CD8-positive, alpha-beta memory T cell (primary cell): ENCODE measurements around the gene CDHR3. TPM values are rescaled to one million over a fixed set of nuclear protein-coding genes. Genes with fewer than 3 reads are reported as not detected.
"Not testable (repeated sequence)": the region's sequence is repeated elsewhere in the genome, so short reads cannot be mapped to it uniquely, and the experiment has no call there.

Source experiments
- CTCF ChIA-PET: fragments of 350-600 bp; sonication (Branson Sonifier 250); formaldehyde crosslinking; loops from one replicate; lab custom pipeline; 2021; ENCODE audit warnings: antibody characterized with exemption; lab: Charles Lee
- POLR2A ChIA-PET: fragments of 350-600 bp; sonication (Branson Sonifier 250); formaldehyde crosslinking; loops from one replicate; lab custom pipeline; 2021; ENCODE audit warnings: antibody characterized with exemption; lab: Charles Lee
- DNase-seq, 5 donors: peaks; one replicate each; pipeline versions ENCODE4 v3.0.0 to v3.0.0-alpha.2; 2020 to 2022; ENCODE audit warnings: mixed read lengths in 1 of 5
- H3K27ac ChIP-seq: one replicate; pipeline ENCODE4 v1.7.0; 2013; ENCODE audit warnings: low read depth, mild to moderate bottlenecking, low read length, moderate library complexity
- H3K27me3 ChIP-seq: 2 replicates; pipeline ENCODE4 v1.7.0; 2013; ENCODE audit warnings: low read length, mild to moderate bottlenecking; ENCODE audit not compliant: insufficient read depth, poor library complexity, severe bottlenecking
- H3K36me3 ChIP-seq: 2 replicates; pipeline ENCODE4 v1.7.0; 2013; ENCODE audit warnings: mild to moderate bottlenecking, low read length, moderate library complexity; ENCODE audit not compliant: insufficient read depth
- H3K4me1 ChIP-seq: 2 replicates; pipeline ENCODE4 v1.7.0; 2013; ENCODE audit warnings: mild to moderate bottlenecking, low read length, moderate library complexity; ENCODE audit not compliant: insufficient read depth
- H3K4me3 ChIP-seq: 2 replicates; pipeline ENCODE4 v1.7.0; 2013; ENCODE audit warnings: mild to moderate bottlenecking, low read length
- H3K9me3 ChIP-seq: 2 replicates; pipeline ENCODE4 v1.7.0; 2013; ENCODE audit warnings: mild to moderate bottlenecking, low read length
- H3K27ac Mint-ChIP-seq, 8 donors: one replicate each; pipeline ENCODE4 v1.8.0; 2020 to 2021; ENCODE audit warnings: mixed read lengths in 8 of 8, mild to moderate bottlenecking in 6 of 8, inconsistent platforms in 3 of 8, moderate library complexity in 3 of 8
- H3K27me3 Mint-ChIP-seq, 2 donors: one replicate each; pipeline ENCODE4 v1.8.0; 2020 to 2021; ENCODE audit warnings: mixed read lengths in 2 of 2, mild to moderate bottlenecking in 1 of 2, moderate library complexity in 1 of 2
- H3K36me3 Mint-ChIP-seq, 3 donors: one replicate each; pipeline ENCODE4 v1.8.0; 2020 to 2021; ENCODE audit warnings: mixed read lengths in 3 of 3, inconsistent platforms in 1 of 3, mild to moderate bottlenecking in 1 of 3
- H3K4me1 Mint-ChIP-seq, 3 donors: one replicate each; pipeline ENCODE4 v1.8.0; 2020 to 2021; ENCODE audit warnings: mixed read lengths in 3 of 3, inconsistent platforms in 1 of 3, mild to moderate bottlenecking in 1 of 3
- H3K4me3 Mint-ChIP-seq, 7 donors: one replicate each; pipeline ENCODE4 v1.8.0; 2020 to 2021; ENCODE audit warnings: mixed read lengths in 7 of 7, mild to moderate bottlenecking in 6 of 7, moderate library complexity in 4 of 7, inconsistent platforms in 2 of 7
- H3K9me3 Mint-ChIP-seq, 5 donors: one replicate each; pipeline ENCODE4 v1.8.0; 2020 to 2022; ENCODE audit warnings: mixed read lengths in 5 of 5, mild to moderate bottlenecking in 3 of 5, moderate library complexity in 2 of 5, inconsistent platforms in 1 of 5
- polyA plus RNA-seq: library from polyadenylated mRNA; unstranded; fragments of 300-500 nt; fragmentation: Illumina TruSeq; gene quantifications from one replicate; pipeline ENCODE4 v1.2.3, GENCODE V29; 2021
- total RNA-seq, 2 experiments: library from RNA; stranded (reverse); gene quantifications; one replicate each; pipeline ENCODE4 v1.2.3, GENCODE V29; 2021

Gene CDHR3
- total and polyA plus RNA-seq, 3 experiments from 2014 or later: 0.55 to 1.7 (median 1.4) TPM

DNA sequence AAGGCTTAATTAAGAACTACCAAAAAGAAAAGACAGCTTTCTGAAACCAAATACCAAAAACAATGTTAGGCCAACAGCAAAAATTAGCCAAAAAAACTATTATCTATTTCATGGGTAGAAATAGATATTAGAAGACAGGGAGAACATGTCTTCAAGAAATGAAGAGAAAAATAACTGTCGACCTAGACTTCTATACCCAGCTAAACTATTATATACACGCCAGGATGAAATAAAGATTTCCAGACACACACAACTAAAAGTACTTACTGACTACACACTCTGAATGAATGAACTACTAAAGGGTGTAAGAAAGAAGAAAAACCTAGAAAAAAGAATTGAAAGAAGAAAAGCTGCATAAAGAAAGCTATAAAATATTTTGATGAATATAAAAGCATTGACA is 11.5 kb upstream of the CDHR3 start:
- no peaks in the 10 kb centered on the region for H3K36me3 ChIP-seq
- no peak overlapping the region for H3K27ac ChIP-seq
- DNase-seq: no peak
- ChIA-PET CTCF (no interaction called here), POLR2A (no interaction called here)
- no peaks in the 10 kb centered on the region for H3K4me1 Mint-ChIP-seq
- H3K9me3 ChIP-seq: no peaks in the 10 kb centered on the region
- H3K27me3 Mint-ChIP-seq: peaks cover 5 to 12% of the 10 kb centered on the region in 2 donors
- H3K4me1 ChIP-seq: no peaks in the 10 kb centered on the region
- no peak overlapping the region for H3K4me3 Mint-ChIP-seq
- peaks cover 6 to 18% (median 16%) of the 10 kb centered on the region in 5 donors for H3K9me3 Mint-ChIP-seq
- no peak overlapping the region for H3K27ac Mint-ChIP-seq
- no peaks in the 10 kb centered on the region for H3K27me3 ChIP-seq
- no peak overlapping the region for H3K4me3 ChIP-seq
- peaks cover 0 to 10% (median 0%) of the 10 kb centered on the region in 3 donors for H3K36me3 Mint-ChIP-seq

GRCh38 chr7:105952917-105953595 is 10.0 kb upstream of the CDHR3 start:
- DNase-seq: no peak
- POLR2A ChIA-PET: no interaction called here
- Mint-ChIP-seq H3K27ac (no peak overlapping the region), H3K9me3 (peaks cover 6 to 18% (median 16%) of the 10 kb centered on the region in 5 donors), H3K36me3 (peaks cover 0 to 10% (median 0%) of the 10 kb centered on the region in 3 donors), H3K4me1 (no peaks in the 10 kb centered on the region), H3K27me3 (peaks cover 5 to 12% of the 10 kb centered on the region in 2 donors), H3K4me3 (no peak overlapping the region)
- no peak overlapping the region for H3K27ac ChIP-seq
- no peaks in the 10 kb centered on the region for H3K36me3 ChIP-seq
- CTCF ChIA-PET: no interaction called here
- H3K4me1 ChIP-seq: no peaks in the 10 kb centered on the region
- no peaks in the 10 kb centered on the region for H3K27me3 ChIP-seq
- H3K4me3 ChIP-seq: no peak overlapping the region
- H3K9me3 ChIP-seq: no peaks in the 10 kb centered on the region

- Mint-ChIP-seq H3K27me3 (peaks cover 5 to 12% of the 10 kb centered on the region in 2 donors), H3K4me1 (no peaks in the 10 kb centered on the region), H3K9me3 (peaks cover 6 to 18% (median 13%) of the 10 kb centered on the region in 5 donors), H3K4me3 (no peak overlapping the region), H3K27ac (no peak overlapping the region), H3K36me3 (peaks cover 0 to 10% (median 0%) of the 10 kb centered on the region in 3 donors)
- ChIA-PET CTCF (interaction anchor here (1.5 kb wide), 1 partner anchor 9 kb away, joined by 3 read pairs; no protein-coding TSS in a partner anchor), POLR2A (no interaction called here)
- DNase-seq: no peak
- H3K4me1 ChIP-seq: no peaks in the 10 kb centered on the region
- H3K36me3 ChIP-seq: no peaks in the 10 kb centered on the region
- H3K9me3 ChIP-seq: no peaks in the 10 kb centered on the region
- H3K27me3 ChIP-seq: no peaks in the 10 kb centered on the region
- H3K27ac ChIP-seq: no peak overlapping the region
- no peak overlapping the region for H3K4me3 ChIP-seq
Measured at GRCh38 chr7:105954711-105955110, 8.4 kb upstream of the CDHR3 start.

DNA sequence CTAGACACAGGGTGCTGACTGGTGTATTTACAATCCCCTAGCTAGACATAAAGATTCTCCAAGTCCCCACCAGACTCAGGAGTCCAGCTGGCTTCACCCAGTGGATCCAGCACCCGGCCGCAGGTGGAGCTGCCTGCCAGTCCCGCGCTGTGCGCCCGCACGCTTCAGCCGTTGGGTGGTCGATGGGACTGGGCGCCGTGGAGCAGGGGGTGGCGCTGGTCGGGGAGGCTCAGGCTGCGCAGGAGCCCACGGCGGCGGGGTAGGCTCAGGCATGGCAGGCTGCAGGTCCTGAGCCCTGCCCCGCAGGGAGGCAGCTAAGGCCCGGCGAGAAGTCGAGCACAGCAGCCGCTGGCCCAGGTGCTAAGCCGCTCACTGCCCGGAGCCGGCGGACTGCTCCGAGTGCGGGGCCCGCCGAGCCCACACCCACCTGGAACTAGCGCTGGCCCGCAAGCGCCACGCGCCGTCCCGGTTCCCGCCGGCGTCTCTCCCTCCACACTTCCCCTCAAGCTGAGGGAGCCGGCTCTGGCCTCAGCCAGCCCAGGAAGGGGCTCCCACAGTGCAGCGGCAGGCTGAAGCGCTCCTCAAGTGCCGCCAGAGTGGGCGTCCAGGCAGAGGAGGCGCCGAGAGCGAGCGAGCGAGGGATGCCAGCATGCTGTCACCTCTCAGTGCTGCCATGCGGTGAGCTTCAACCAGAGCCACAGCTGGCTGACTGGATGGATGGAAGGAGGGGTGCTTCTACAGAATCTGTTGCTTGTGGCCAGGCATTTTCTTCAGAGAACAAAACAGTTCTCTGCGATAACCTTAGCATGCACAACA is 7.2 kb upstream of the CDHR3 start:
- H3K36me3 ChIP-seq, DNase-seq, H3K4me3 Mint-ChIP-seq, H3K4me1 ChIP-seq, H3K27ac ChIP-seq, H3K27ac Mint-ChIP-seq, H3K9me3 ChIP-seq, POLR2A ChIA-PET, H3K27me3 ChIP-seq, H3K4me1 Mint-ChIP-seq, H3K36me3 Mint-ChIP-seq, H3K4me3 ChIP-seq: not testable (repeated sequence)
- Mint-ChIP-seq H3K9me3 (peaks cover 6 to 16% (median 12%) of the 10 kb centered on the region in 5 donors), H3K27me3 (peaks cover 5 to 12% of the 10 kb centered on the region in 2 donors)
- CTCF ChIA-PET: interaction anchor here (1.5 kb wide), 1 partner anchor 8 kb away, joined by 3 read pairs; no protein-coding TSS in a partner anchor

GRCh38 chr7:105958012-105958411 is 5.1 kb upstream of the CDHR3 start:
- H3K27ac ChIP-seq: no peak overlapping the region
- H3K27me3 ChIP-seq: no peaks in the 10 kb centered on the region
- H3K36me3 Mint-ChIP-seq: no peaks in the 10 kb centered on the region
- H3K4me3 Mint-ChIP-seq: no peak overlapping the region
- DNase-seq: no peak
- H3K27ac Mint-ChIP-seq: no peak overlapping the region
- H3K4me3 ChIP-seq: no peak overlapping the region
- ChIA-PET POLR2A (no interaction called here), CTCF (no interaction called here)
- H3K27me3 Mint-ChIP-seq: peaks cover 5 to 12% of the 10 kb centered on the region in 2 donors
- no peaks in the 10 kb centered on the region for H3K4me1 Mint-ChIP-seq
- no peaks in the 10 kb centered on the region for H3K4me1 ChIP-seq
- peaks cover 0 to 3% (median 0%) of the 10 kb centered on the region in 5 donors for H3K9me3 Mint-ChIP-seq
- no peaks in the 10 kb centered on the region for H3K36me3 ChIP-seq
- no peaks in the 10 kb centered on the region for H3K9me3 ChIP-seq

DNA sequence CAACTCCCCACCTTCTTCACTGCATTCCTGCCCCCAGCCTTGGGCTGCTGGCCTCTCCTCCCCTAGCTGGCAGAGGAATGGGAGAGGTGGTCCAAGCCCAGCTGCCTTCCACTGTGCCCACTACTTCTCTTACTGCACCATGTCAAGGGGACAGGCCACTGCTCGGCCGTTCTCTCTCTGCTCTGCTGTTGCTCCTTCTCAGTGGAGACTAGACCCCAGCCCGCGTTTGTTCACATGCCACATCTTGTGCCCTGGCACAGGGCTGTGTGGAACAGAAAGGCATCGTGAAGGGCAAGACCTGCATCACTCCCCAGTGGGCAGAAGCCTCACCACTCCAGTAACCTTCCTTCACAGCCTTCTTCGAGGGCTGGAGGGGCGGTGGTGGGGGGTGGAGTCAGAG is 711 bp upstream of the CDHR3 start:
- H3K27me3 Mint-ChIP-seq: peaks cover 0 to 2% of the 10 kb centered on the region in 2 donors

DNA sequence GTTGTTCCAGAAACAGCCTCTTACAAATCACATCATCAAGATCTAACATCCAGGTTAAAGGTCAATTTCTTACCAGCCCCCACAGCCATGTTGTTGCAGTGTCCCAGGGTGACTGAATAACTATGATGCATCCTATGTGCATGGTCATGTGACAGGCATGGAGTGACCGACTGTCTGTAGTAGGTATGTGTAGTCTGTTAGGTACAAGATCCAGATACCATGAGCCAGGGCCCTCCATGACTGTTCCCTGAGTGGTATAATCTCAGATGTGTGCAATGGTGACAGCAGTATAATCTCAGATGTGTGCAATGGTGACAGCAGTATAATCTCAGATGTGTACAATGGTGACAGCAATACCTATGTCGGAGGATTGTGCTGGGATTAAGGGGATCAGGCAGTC is 8.8 kb downstream of the CDHR3 start:
- Mint-ChIP-seq H3K9me3 (peaks cover 0 to 3% (median 0%) of the 10 kb centered on the region in 5 donors), H3K36me3 (no peaks in the 10 kb centered on the region), H3K4me3 (no peak overlapping the region), H3K27ac (no peak overlapping the region), H3K27me3 (peaks cover 0 to 10% of the 10 kb centered on the region in 2 donors), H3K4me1 (no peaks in the 10 kb centered on the region)
- no peak for DNase-seq
- CTCF ChIA-PET: interaction anchor here (0.8 kb wide), 1 partner anchor 211 kb away, joined by 3 read pairs; no protein-coding TSS in a partner anchor
- H3K27me3 ChIP-seq: no peaks in the 10 kb centered on the region
- H3K27ac ChIP-seq: no peak overlapping the region
- H3K4me3 ChIP-seq: no peak overlapping the region
- POLR2A ChIA-PET: no interaction called here
- H3K9me3 ChIP-seq: no peaks in the 10 kb centered on the region
- H3K36me3 ChIP-seq: no peaks in the 10 kb centered on the region
- H3K4me1 ChIP-seq: no peaks in the 10 kb centered on the region

More for the DNA sequence above, 711 bp upstream of the CDHR3 start:
- ChIA-PET POLR2A (no interaction called here), CTCF (no interaction called here)
- no peak overlapping the region for H3K4me3 ChIP-seq
- H3K27me3 ChIP-seq: no peaks in the 10 kb centered on the region
- no peak overlapping the region for H3K4me3 Mint-ChIP-seq
- H3K4me1 ChIP-seq: no peaks in the 10 kb centered on the region
- no peak overlapping the region for H3K27ac ChIP-seq
- no peaks in the 10 kb centered on the region for H3K36me3 ChIP-seq
- H3K9me3 ChIP-seq: no peaks in the 10 kb centered on the region
- H3K36me3 Mint-ChIP-seq: no peaks in the 10 kb centered on the region
- no peaks in the 10 kb centered on the region for H3K4me1 Mint-ChIP-seq
- DNase-seq: no peak
- no peak overlapping the region for H3K27ac Mint-ChIP-seq
- no peaks in the 10 kb centered on the region for H3K9me3 Mint-ChIP-seq

GRCh38 chr7:105972276-105972675 is 9.2 kb downstream of the CDHR3 start:
- Mint-ChIP-seq H3K4me1 (no peaks in the 10 kb centered on the region), H3K36me3 (no peaks in the 10 kb centered on the region), H3K4me3 (no peak overlapping the region), H3K27me3 (peaks cover 0 to 10% of the 10 kb centered on the region in 2 donors), H3K27ac (no peak overlapping the region), H3K9me3 (peaks cover 0 to 3% (median 0%) of the 10 kb centered on the region in 5 donors)
- H3K27ac ChIP-seq: no peak overlapping the region
- H3K9me3 ChIP-seq: no peaks in the 10 kb centered on the region
- no peak overlapping the region for H3K4me3 ChIP-seq
- no peaks in the 10 kb centered on the region for H3K36me3 ChIP-seq
- no peak for DNase-seq
- ChIA-PET CTCF (interaction anchor here (0.8 kb wide), 1 partner anchor 211 kb away, joined by 3 read pairs; no protein-coding TSS in a partner anchor), POLR2A (no interaction called here)
- H3K4me1 ChIP-seq: no peaks in the 10 kb centered on the region
- no peaks in the 10 kb centered on the region for H3K27me3 ChIP-seq
